Measurements from ENCODE around the gene ANXA11.

GRCh38 chr10:80206277-80206655, 929 bp upstream of the ANXA11 start:
- TF ChIP-seq CTCF (IDR thresholded peaks at IDR 0.05) (no peak), POLR2A (IDR thresholded peaks at IDR 0.05) (no peak), POLR2AphosphoS5 (IDR thresholded peaks at IDR 0.05) (no peak)

Measured in prostate gland (tissue), 2 donors.